HG03060 (cell line): ENCODE measurements around the gene TMEM191C.
A peak's percentile ranks its signal among the peaks of the same experiment; 100 is the strongest.
"Not testable (repeated sequence)": the region's sequence is repeated elsewhere in the genome, so short reads cannot be mapped to it uniquely, and the experiment has no call there.

Source experiments
- ATAC-seq: cut with Tn5 transposase; IDR thresholded peaks from one replicate; pipeline ENCODE4 v1.9.1; 2021; ENCODE audit warnings: low read depth, moderate number of reproducible peaks; ENCODE audit not compliant: unreplicated experiment

TMEM191C gene

GRCh38 chr22:21467337-21468193 lies at the start of gene TMEM191C:
TMEM191C (plus strand) TSS chr22:21467387; CDS start chr22:21467460, 73 bp downstream.
- ATAC-seq: peak; percentile 15

- not testable (repeated sequence) for ATAC-seq
These were observed 49.3 kb upstream of the TMEM191C start for GRCh38 chr22:21417853-21418252.

GRCh38 chr22:21418974-21419638 lies 48.1 kb upstream of the TMEM191C start:
- not testable (repeated sequence) for ATAC-seq

- not testable (repeated sequence) for ATAC-seq
These were observed 46.9 kb upstream of the TMEM191C start for GRCh38 chr22:21420180-21420763.

GRCh38 chr22:21424084-21424709 lies 43.0 kb upstream of the TMEM191C start:
- not testable (repeated sequence) for ATAC-seq

- ATAC-seq: not testable (repeated sequence)
These were observed 32.6 kb upstream of the TMEM191C start for GRCh38 chr22:21434378-21435233.

GRCh38 chr22:21435998-21436810 lies 31.0 kb upstream of the TMEM191C start:
- not testable (repeated sequence) for ATAC-seq

GRCh38 chr22:21438013-21438412 lies 29.2 kb upstream of the TMEM191C start:
- ATAC-seq: not testable (repeated sequence)

GRCh38 chr22:21440018-21440636 lies 27.1 kb upstream of the TMEM191C start:
- ATAC-seq: not testable (repeated sequence)

GRCh38 chr22:21440676-21441075 lies 26.5 kb upstream of the TMEM191C start:
- ATAC-seq: not testable (repeated sequence)

- ATAC-seq: not testable (repeated sequence)
These were observed 26.0 kb upstream of the TMEM191C start for GRCh38 chr22:21441170-21441569.

GRCh38 chr22:21442123-21442522 lies 25.1 kb upstream of the TMEM191C start:
- not testable (repeated sequence) for ATAC-seq

GRCh38 chr22:21442646-21443045 lies 24.5 kb upstream of the TMEM191C start:
- not testable (repeated sequence) for ATAC-seq

- no peak for ATAC-seq
These were observed 24.0 kb upstream of the TMEM191C start for GRCh38 chr22:21443057-21443734.

- ATAC-seq: no peak
These were observed 23.3 kb upstream of the TMEM191C start for GRCh38 chr22:21443735-21444421.

- ATAC-seq: no peak
These were observed 22.3 kb upstream of the TMEM191C start for GRCh38 chr22:21444701-21445436.
